ENCODE results near the gene TM4SF4.

TM4SF4 gene

DNA sequence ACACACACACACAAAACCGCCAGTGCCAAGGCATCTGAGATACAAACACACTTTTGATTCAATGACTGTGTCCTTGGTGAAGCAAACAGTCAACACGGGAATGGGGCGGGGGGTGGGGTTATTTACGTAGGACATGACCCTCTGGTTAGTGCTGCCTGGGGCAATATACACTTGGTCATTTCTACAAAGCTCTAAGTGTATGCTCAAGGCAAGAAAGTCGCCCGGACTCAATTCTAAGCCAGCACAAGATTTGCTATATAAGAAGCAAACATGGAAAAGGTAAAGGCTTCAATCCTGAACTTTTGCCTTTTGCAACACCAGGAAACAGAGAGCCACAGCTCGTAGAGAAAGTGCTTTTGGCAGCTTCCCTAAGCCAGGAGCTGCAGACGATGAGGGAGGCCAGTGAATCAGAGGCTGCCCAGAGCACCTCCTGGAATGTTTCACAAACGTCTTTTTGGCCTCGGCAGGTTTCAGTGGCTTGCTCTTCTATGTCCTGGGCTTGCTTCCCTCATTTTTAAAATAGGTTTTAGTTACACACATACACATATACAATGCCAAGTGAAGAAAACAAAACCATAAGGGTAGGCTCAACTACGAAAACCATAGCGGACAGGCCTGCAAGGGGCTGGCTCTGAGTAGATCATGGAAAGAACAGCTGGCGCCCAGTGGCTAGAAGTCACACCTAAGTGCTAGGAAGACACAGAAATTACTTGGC lies 73.6 kb downstream of the TM4SF4 start:
- DNase-seq (ENCODE audit: low read depth in 2 of 3, low spot score in 1 of 3), result no peak

- no peak for DNase-seq (ENCODE audit: low read depth in 2 of 3, low spot score in 1 of 3)
These were observed 74.2 kb downstream of the TM4SF4 start for GRCh38 chr3:149548669-149549065.

GRCh38 chr3:149551500-149551899 lies 77.0 kb downstream of the TM4SF4 start:
- no peak for DNase-seq (ENCODE audit: low read depth in 2 of 3, low spot score in 1 of 3)

DNA sequence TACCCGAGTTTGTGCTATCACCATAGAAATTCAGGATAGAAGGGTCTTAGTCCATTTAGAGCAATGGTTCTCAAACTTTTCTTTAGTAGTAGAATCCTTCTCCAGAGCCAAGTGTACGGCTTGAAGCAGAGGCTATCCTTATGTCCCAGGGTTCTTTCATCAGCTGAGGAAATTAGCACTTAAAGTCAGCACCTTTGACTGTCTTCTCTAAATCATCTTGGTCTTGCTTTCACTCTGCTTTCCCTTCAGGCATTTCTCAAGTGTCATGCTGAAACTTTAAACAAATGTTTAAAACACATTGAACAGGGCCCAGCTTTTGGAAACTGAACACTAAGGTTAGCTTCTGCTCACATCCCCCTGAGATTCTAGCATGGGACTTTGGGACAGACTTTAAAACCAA lies 78.2 kb downstream of the TM4SF4 start:
- DNase-seq (ENCODE audit: low read depth in 2 of 3, low spot score in 1 of 3), result no peak
